Activated CD4-positive, alpha-beta T cell treated with anti-CD3 and anti-CD28 coated beads, Interleukin-2, amount 50 U/mL, for 24 hours (primary cell): ENCODE data around the gene LARP4.

ENCODE experiments used
- DNase-seq, 2 donors: peaks; one replicate each; pipeline ENCODE4 v3.0.0-alpha.2; 2020; ENCODE audit warnings: low read depth in 1 of 2, low spot score in 1 of 2

LARP4 gene

DNA sequence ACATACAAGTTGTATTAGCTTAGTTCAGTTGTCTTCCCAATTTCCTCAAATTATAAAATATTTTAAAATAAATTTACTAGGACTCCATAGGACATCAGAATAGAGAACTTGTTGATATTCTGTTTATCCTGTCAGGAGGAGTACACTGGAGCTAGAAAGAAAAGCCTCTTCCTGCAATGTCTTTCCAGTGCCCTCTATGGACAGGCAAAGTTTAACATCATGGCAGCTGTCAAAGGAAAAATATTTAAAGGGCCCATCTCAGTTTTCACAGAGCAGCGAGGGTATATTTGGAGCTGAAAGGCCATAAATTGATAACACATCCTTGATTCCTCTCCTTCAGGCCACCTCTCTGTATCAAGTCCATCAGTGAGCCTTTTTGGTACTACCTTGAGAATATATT, 123.1 kb downstream of the LARP4 start:
- DNase-seq: no peak

DNA sequence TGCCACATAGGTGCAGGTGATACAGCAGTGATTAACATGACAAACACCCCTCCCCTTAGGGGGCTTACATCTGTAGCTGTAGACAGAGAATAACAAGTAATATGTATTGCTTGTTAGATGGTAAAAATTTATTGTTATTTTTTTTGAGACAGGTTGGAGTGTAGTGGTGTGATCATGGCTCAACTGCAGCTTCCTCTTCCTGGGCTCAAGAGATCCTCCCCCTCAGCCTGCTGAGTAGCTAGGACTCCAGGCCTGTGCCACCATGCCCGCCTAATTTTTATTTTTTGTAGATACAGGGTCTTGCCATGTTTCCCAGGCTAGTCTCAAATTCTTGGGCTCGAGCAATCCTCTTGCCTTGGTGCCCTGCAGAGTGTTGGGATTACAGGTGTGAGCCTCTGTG, 123.9 kb downstream of the LARP4 start:
- DNase-seq: no peak

DNA sequence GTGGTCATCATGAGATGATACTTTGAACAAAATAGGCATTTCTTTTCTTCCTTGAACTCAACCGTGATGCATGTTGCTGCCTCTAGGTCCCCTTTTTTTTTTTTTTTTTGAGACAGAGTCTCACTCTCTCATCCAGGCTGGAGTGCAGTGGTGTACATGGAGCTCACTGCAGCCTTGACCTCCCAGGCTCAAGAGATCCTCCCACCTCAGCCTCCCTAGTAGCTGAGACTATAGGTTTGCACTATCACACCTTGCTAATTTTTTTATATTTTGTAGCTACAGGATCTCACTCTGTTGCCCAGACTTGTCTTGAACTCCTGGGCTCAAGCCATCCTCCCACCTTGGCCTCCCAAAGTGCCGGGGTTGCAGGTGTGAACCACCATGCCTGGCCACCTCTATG, 124.7 kb downstream of the LARP4 start:
- no peak for DNase-seq

DNA sequence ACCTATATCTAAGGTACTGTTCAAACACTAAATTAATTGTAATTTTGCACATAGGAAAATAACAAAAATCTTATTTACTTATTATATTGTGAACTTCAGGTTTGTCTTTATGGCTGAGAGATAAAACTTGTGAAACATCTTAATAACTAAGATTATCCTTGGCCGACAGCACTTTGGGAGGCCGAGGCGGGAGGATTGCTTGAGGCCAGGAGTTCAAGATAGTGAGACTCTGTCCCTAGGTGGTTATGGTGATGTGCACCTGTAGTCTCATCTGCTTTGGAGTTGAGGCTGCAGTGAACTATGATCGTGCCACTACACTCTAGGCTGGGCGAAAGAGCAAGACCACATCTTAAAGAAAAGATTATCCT, 126.7 kb downstream of the LARP4 start:
- no peak for DNase-seq

DNA sequence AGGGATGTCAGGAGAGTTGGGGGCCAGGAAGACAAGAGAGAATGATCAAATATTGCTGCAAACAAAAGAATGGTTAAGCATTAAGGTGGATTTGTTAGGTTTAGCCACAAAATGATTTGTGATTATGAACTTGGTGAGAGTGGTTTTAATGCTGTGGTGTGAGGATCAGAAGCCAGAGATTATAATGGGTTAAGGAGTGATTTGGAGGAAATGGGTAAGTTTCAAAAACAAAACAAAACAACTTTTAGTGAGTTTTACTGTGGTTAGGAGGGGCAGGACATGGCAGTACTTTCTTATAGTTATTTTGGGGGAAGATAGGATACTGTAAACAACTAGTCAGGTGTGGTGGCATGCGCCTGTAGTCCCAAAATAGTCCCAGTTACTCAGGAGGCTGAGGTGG, 128.1 kb downstream of the LARP4 start:
- no peak for DNase-seq

DNA sequence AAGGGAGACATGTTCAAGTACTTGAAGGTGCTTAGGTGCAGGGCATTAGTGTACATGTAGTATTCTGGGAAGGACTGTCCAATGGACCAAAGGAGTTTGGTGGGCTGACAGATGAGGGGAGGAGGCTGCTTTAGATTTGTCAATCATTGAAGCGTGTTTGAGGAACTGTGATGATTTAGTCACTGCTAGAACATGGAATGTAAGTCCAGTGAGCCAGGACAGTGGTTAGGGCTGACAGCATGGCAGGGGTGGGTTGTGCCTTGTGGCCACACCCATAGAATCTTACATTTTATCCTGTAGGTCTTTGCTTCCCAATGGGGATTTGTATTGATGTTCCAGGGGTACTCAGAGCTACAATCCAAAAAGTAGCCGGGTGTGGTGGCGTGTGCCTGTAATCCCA, 128.7 kb downstream of the LARP4 start:
- no peak for DNase-seq
